NCI-H187 treated with DMSO at 0.1 percent for 48 hours (cell line): Measurements from ENCODE around the gene RSPO3.
"Not testable (repeated sequence)": the region's sequence is repeated elsewhere in the genome, so short reads cannot be mapped to it uniquely, and the experiment has no call there.

Experiments
- DNase-seq: peaks from one replicate; lab custom pipeline; 2025; lab: John Stamatoyannopoulos, UW

The RSPO3 gene, protein sequence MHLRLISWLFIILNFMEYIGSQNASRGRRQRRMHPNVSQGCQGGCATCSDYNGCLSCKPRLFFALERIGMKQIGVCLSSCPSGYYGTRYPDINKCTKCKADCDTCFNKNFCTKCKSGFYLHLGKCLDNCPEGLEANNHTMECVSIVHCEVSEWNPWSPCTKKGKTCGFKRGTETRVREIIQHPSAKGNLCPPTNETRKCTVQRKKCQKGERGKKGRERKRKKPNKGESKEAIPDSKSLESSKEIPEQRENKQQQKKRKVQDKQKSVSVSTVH

GRCh38 chr6:127118298-127119101 lies at the start of gene RSPO3:
RSPO3 (plus strand) TSS chr6:127118671; CDS start chr6:127119193, 522 bp downstream.
- DNase-seq = no peak

DNA sequence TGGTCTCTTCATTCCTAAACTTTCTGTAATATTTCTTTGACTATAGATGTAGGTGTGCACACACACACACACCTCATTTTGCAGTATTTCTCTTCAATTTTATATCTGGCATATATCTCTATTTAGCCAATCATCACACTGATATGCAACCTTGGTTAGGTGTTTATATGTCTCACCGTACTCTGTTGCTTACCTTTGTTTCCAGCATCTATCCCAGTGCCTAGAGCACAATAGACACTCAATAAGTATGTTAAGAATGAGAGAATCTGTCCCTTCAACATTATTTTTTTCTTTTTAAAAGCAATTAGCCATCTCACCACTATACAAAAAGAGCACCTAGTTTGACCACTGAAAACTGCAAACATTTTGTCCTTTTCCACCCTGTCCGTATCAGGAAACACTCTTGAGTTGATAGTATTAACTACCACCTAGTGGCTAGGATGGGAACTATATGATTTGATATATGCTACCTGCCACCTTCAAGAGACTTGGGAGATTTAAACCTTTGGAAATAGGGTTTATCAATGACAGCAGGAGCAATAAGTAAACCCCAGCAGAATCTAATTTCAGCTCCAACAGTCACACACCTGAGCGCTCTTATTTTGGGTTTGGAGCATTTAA lies 48.7 kb upstream of the RSPO3 start:
- DNase-seq = no peak

- DNase-seq = no peak
Measured at GRCh38 chr6:127073222-127073621, 45.2 kb upstream of the RSPO3 start.

GRCh38 chr6:127076466-127076865 lies 42.0 kb upstream of the RSPO3 start:
- DNase-seq = no peak

DNA sequence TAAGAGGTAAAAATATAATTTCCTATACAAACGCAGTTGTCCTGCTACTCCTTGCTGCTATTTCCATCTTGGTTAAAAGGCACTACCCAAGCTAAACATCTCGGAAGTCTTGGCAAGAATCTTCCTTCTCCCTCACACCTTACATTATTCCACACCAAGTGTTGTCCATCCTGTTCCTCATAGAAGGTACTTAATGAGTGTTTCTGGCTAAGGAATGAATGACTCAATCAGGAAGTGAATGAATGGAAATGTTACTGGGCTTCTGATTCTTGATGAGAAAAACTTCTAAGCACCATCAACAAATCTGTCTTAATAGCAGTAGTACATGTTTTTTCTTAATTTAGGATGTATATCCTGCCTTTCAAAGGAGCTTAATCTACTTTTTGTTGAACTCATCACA lies 40.6 kb upstream of the RSPO3 start:
- no peak for DNase-seq

DNA sequence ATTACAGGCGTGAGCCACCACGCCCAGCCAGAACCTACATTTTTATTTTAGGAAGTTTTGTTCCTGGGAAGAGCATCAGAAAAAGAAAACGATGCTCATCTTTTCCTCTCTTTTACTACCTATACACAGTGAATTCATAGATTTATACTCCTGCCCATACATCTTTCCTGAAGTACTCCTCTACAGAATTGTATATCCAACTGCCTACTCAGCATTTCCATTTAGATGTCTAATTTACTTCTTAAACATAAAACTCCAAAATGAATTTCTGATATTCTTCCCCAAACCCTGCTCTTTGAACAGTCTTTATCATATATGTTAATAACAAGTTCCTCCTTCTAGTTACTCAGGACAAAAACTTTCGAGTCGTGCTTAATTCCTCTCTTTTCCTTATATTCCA lies 39.8 kb upstream of the RSPO3 start:
- no peak for DNase-seq

DNA sequence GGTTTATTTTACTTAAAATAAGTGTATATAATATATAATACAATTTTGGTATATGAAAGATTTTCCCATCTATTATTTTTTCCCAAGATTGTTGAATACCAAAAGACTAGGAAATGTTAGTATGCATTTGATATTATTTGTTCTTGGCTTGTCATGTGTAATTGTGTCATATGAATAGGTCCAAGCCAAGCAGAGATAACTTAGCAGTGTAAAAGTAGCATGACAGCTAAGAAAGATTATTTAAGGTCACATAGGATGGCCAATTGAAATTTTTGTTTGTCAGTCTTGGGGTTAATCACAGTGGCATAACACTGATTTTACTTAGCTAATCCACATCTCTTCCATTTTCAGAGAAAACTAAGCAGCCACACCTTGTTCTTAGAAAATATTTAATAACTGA lies 38.8 kb upstream of the RSPO3 start:
- DNase-seq = no peak

DNA sequence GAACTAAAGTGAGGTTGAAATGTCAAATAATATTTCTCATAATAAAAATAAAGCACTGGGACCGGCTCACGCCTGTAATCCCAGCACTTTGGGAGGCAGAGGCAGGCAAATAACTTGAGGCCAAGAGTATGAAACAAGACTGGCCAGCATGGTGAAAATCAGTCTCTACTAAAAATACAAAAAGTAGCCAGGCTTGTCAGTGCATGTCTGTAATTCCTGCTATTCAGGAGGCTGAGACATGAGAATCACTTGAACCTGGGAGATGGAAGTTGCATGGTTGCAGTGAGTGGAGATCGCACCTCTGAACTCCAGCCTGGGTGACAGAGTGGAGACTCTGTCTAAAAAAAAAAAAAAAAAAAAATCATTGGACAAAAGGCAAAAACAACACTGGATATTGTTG lies 38.4 kb upstream of the RSPO3 start:
- DNase-seq = no peak

GRCh38 chr6:127083231-127083962 lies 35.1 kb upstream of the RSPO3 start:
- DNase-seq = no peak

- DNase-seq = no peak
Measured at GRCh38 chr6:127083963-127084310, 34.5 kb upstream of the RSPO3 start.

GRCh38 chr6:127085181-127085580 lies 33.3 kb upstream of the RSPO3 start:
- no peak for DNase-seq

DNA sequence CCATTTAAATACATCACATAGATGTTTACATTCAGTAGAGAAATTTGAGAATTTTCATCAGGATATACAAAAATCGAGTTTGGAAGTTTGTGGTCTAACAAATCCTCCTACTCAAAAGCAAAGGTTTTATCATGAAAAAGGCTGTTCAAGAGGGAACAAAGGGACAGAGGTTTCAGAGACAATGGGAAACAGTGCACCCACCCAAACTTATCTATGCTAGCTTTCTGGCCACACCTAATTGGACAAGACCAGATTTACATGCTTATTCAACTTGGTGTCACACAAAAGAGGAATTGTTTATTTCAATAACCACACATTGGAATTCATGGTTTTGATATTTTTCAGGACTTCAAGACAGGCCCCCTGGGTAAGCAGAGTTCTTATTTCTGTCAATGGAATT lies 28.4 kb upstream of the RSPO3 start:
- no peak for DNase-seq

DNA sequence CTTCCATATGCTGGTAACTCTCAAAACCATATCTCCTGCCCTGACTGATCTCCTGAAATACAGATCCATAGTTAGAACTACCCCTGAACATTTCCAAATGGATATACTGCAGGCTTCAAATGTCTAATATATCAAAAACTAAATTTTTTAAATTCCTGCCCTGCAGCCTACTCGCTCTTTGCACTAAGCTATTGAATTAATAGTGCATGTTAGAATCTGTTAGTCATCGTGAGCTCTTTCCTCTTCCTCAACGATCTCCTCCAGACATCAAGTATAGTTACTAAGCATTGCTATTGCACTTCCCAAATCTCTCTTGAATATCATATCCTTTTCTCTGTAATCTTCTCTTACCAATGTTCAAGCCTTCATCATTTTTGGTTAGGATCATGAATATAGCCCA lies 26.0 kb upstream of the RSPO3 start:
- DNase-seq = no peak

- DNase-seq = no peak
Measured at GRCh38 chr6:127094791-127095190, 23.7 kb upstream of the RSPO3 start.

- DNase-seq = no peak
Measured at GRCh38 chr6:127096167-127096566, 22.3 kb upstream of the RSPO3 start.

- DNase-seq = not testable (repeated sequence)
Measured at GRCh38 chr6:127097442-127097841, 21.0 kb upstream of the RSPO3 start.

DNA sequence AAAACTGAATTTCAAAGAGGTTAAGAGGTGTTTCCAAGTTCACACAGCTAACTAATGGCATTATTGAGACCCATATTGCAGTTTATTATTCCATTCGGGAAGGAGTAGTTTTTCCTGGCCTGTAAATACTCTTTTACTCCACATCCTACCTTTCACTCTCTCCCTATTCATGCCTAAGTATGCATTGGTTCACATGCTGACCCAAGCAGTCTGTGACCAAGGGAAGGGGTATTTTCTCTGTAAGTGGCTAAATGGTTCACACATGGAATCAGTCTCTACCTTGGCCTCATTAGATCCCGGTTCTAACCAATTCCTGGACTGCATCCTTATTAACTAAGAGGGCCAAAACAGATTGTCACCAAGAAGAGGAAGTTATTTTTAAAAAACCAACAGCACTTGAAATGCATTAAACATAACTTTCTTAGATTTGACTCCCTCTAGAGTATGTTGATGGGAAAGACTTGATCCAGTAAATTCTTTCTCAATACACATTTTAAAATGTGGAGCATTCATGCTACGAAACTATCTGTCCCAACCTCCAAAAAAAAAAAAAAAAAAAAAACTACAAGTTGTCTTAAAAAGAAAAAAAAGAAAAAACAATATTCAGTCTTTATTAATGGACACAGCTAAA lies 17.8 kb upstream of the RSPO3 start:
- DNase-seq = no peak

DNA sequence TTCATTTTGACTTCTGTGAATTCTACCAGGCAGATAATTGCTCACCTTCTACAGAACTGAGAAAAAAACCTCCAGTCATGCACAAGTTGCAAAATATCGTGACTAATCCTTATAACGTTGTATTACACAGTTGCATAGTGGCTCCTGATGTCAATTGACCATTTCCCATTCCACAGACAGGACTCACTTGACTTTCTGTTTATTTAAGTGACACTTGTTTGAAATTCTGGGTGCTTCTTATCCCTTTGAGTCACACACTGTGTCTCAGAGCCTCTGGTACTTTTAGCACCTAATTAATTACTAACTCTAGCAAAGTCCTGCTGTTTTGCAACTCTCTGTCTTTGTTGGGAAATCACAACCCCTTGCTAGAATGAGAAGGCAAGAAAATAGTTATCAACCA lies 16.2 kb upstream of the RSPO3 start:
- DNase-seq = no peak

GRCh38 chr6:127102859-127103258 lies 15.6 kb upstream of the RSPO3 start:
- no peak for DNase-seq

DNA sequence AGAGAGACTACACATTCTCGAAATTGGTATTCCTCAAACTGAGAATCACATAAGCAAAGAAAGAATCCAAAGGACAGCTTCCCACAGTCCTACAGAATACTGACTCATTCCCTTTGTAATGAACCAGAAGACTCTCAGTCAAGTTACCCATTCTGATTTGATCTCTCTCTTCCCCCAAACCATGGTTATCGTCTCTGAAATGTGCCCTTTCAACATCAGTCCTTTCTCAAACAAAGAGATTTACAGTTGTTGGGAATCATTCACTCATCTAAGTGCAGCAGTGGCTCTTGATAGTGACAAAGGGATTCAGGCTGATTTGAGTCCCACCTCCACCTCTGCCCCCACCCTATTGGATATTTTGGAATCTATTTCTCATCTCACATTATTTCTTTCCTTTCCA lies 15.0 kb upstream of the RSPO3 start:
- no peak for DNase-seq

GRCh38 chr6:127107916-127108315 lies 10.6 kb upstream of the RSPO3 start:
- DNase-seq = no peak

GRCh38 chr6:127110712-127111111 lies 7.8 kb upstream of the RSPO3 start:
- no peak for DNase-seq
